ENCODE measurements around the gene SLC25A12. TPM values are rescaled to one million over a fixed set of nuclear protein-coding genes. Genes with fewer than 3 reads are reported as not detected.

The SLC25A12 gene
- total RNA-seq, 1 experiment from 2014 or later = 23.6 TPM

Other genes with a start within 250 kb of the SLC25A12 start
- 92.6 and 107 TPM in 2 replicates for gene DYNC1I2, start 206.8 kb downstream of the SLC25A12 start, total RNA-seq (2014; rRNA removed; shearing (Covaris generic))
- gene HAT1, start 28.2 kb upstream of the SLC25A12 start, total RNA-seq (2014; rRNA removed; shearing (Covaris generic)) = 117 TPM in 2 replicates
- 6.0 and 6.9 TPM in 2 replicates for gene METAP1D, start 105.7 kb upstream of the SLC25A12 start, total RNA-seq (2014; rRNA removed; shearing (Covaris generic))
- gene DLX1, start 191.3 kb upstream of the SLC25A12 start, total RNA-seq (2014; rRNA removed; shearing (Covaris generic)) = 13.5 and 14.9 TPM in 2 replicates
- 0.76 and 0.89 TPM in 2 replicates for gene DLX2, start 208.7 kb upstream of the SLC25A12 start, total RNA-seq (2014; rRNA removed; shearing (Covaris generic))

All from SJCRH30 (cell line).